Measurements from ENCODE around the gene SMIM10.

SMIM10 gene

GRCh38 chrX:135003876-135004623 lies 13.3 kb downstream of the SMIM10 start:
- peak; percentile 88 for DNase-seq
- H3K4me3 ChIP-seq (ENCODE audit: low read depth, low read length) = peak overlapping the region; percentile 32
- H3K9me3 ChIP-seq (ENCODE audit: severe bottlenecking) = no peaks in the 10 kb centered on the region
- no peak for TF ChIP-seq CTCF (IDR thresholded peaks at IDR 0.05; ENCODE audit: low read depth, low read length)
- H3K36me3 ChIP-seq = no peaks in the 10 kb centered on the region
- peaks cover 8% of the 10 kb centered on the region for H3K27me3 ChIP-seq (ENCODE audit: insufficient read depth, low read depth, severe bottlenecking)
- H3K27ac ChIP-seq = no peak overlapping the region

- Histone ChIP-seq H3K27me3 (ENCODE audit: insufficient read depth, low read depth, severe bottlenecking) (peaks cover 6% of the 10 kb centered on the region), H3K36me3 (no peaks in the 10 kb centered on the region), H3K9me3 (ENCODE audit: severe bottlenecking) (no peaks in the 10 kb centered on the region), H3K4me3 (ENCODE audit: low read depth, low read length) (no peak overlapping the region), H3K27ac (no peak overlapping the region; the same call in 1 of the 2 replicates)
- no peak for TF ChIP-seq CTCF (IDR thresholded peaks at IDR 0.05; ENCODE audit: low read depth, low read length)
- DNase-seq = peak; percentile 34
Measured at GRCh38 chrX:135006187-135006586, 15.4 kb downstream of the SMIM10 start.

GRCh38 chrX:135009057-135009610 lies 18.3 kb downstream of the SMIM10 start:
- Histone ChIP-seq H3K4me3 (ENCODE audit: low read depth, low read length) (no peak overlapping the region), H3K9me3 (ENCODE audit: severe bottlenecking) (no peaks in the 10 kb centered on the region), H3K27me3 (ENCODE audit: insufficient read depth, low read depth, severe bottlenecking) (peaks cover 3% of the 10 kb centered on the region), H3K36me3 (no peaks in the 10 kb centered on the region), H3K27ac (no peak overlapping the region)
- TF ChIP-seq CTCF (IDR thresholded peaks at IDR 0.05; ENCODE audit: low read depth, low read length) = no peak
- no peak for DNase-seq

- no peak for TF ChIP-seq CTCF (IDR thresholded peaks at IDR 0.05; ENCODE audit: low read depth, low read length)
- DNase-seq = no peak
- no peak overlapping the region for H3K4me3 ChIP-seq (ENCODE audit: low read depth, low read length)
- H3K9me3 ChIP-seq (ENCODE audit: severe bottlenecking) = no peaks in the 10 kb centered on the region
- H3K27me3 ChIP-seq (ENCODE audit: insufficient read depth, low read depth, severe bottlenecking) = peaks cover 3% of the 10 kb centered on the region
- H3K36me3 ChIP-seq = no peaks in the 10 kb centered on the region
- H3K27ac ChIP-seq = no peak overlapping the region
Measured at GRCh38 chrX:135009838-135010237, 19.0 kb downstream of the SMIM10 start.

- TF ChIP-seq CTCF (IDR thresholded peaks at IDR 0.05; ENCODE audit: low read depth, low read length) = no peak
- Histone ChIP-seq H3K36me3 (no peaks in the 10 kb centered on the region), H3K27me3 (ENCODE audit: insufficient read depth, low read depth, severe bottlenecking) (peaks cover 3% of the 10 kb centered on the region), H3K4me3 (ENCODE audit: low read depth, low read length) (no peak overlapping the region), H3K27ac (no peak overlapping the region), H3K9me3 (ENCODE audit: severe bottlenecking) (no peaks in the 10 kb centered on the region)
- no peak for DNase-seq
Measured at GRCh38 chrX:135010921-135011320, 20.1 kb downstream of the SMIM10 start.

Measured in WERI-Rb-1 (cell line).